T-helper 1 cell treated with Interleukin-12 subunit alpha and Interleukin-12 subunit beta and Interleukin-4 antibody, amounts not matched to agents 30 μg/mL and 1 μg/mL, for 36 hours (primary cell): ENCODE measurements around the gene CPA4.

ENCODE experiments used
- H3K27ac Mint-ChIP-seq: one replicate; pipeline ENCODE4 v1.8.0; 2021; ENCODE audit warnings: mild to moderate bottlenecking, mixed read lengths
- H3K27me3 Mint-ChIP-seq: one replicate; pipeline ENCODE4 v1.8.0; 2021; ENCODE audit warnings: low read depth, mixed read lengths
- H3K36me3 Mint-ChIP-seq: one replicate; pipeline ENCODE4 v1.8.0; 2021; ENCODE audit warnings: low read depth, mixed read lengths
- H3K4me1 Mint-ChIP-seq: one replicate; pipeline ENCODE4 v1.8.0; 2021; ENCODE audit warnings: low read depth, mixed read lengths
- H3K4me3 Mint-ChIP-seq: one replicate; pipeline ENCODE4 v1.8.0; 2021; ENCODE audit warnings: mild to moderate bottlenecking, moderate library complexity, mixed read lengths
- H3K9me3 Mint-ChIP-seq: one replicate; pipeline ENCODE4 v1.8.0; 2021; ENCODE audit warnings: mixed read lengths

Gene CPA4

DNA sequence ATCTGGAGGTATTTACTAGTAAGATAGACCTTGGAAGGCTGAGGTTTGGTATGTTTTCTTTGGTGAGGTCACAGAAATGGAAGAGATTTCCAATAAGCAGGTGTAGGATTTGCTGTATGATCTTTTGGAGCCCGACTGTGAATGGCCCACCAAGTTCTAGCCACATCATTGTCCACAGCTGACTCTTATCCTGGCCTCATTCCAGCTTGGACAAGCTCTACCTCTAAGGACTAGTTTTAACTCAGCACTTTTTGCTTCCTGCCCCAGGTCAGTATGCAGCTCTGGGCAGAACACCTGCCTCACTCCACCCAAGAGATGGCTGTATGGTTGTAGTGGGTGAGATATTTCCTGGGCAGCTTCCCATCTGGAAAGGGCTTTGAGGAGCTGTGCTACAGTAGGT, 6.1 kb upstream of the CPA4 start:
- no peaks in the 10 kb centered on the region for H3K36me3 Mint-ChIP-seq
- no peak overlapping the region for H3K4me3 Mint-ChIP-seq
- H3K27ac Mint-ChIP-seq: no peak overlapping the region
- H3K27me3 Mint-ChIP-seq: no peaks in the 10 kb centered on the region
- H3K4me1 Mint-ChIP-seq: no peaks in the 10 kb centered on the region
- peaks cover 9% of the 10 kb centered on the region for H3K9me3 Mint-ChIP-seq

DNA sequence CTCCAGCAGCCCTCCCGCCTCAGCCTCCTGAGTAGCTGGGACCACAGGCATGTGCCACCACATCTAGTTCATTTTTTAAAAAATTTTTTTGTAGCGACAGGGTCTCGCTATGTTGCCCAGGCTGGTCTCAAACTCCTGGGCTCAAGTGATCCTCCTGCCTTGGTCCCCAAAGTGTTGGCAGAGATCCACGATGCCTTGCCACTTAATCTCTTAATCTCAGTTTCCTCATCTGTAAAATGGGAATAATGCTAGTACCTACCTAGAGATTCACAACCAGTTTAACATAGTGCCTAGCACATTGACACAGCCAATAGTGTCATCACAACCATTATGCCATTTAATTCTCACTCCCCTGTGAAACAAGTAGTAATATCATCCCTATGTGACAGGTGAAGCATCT, 4.8 kb upstream of the CPA4 start:
- H3K36me3 Mint-ChIP-seq: no peaks in the 10 kb centered on the region
- H3K4me3 Mint-ChIP-seq: no peak overlapping the region
- no peaks in the 10 kb centered on the region for H3K4me1 Mint-ChIP-seq
- no peaks in the 10 kb centered on the region for H3K27me3 Mint-ChIP-seq
- H3K9me3 Mint-ChIP-seq: peaks cover 9% of the 10 kb centered on the region
- no peak overlapping the region for H3K27ac Mint-ChIP-seq

DNA sequence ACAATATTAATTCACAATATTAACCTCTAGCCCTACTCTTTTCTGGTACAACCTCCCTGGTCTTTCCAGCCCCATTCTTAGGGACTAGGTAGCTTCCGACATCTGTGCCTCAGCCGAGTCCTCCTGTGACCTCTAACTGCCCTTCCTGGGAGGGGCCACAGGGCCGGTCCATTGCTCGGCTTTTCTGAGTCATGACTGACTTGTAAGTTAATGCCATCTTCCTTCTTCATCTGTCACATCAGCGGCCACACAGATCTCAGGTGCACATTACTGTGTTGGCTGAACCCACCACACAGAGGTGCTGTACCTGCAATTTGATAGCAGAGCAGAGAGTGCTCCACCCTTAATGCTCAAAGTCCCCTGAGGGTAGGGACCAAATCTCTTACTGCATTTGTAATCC, 4.1 kb upstream of the CPA4 start:
- peaks cover 7% of the 10 kb centered on the region for H3K9me3 Mint-ChIP-seq
- H3K36me3 Mint-ChIP-seq: no peaks in the 10 kb centered on the region
- H3K4me3 Mint-ChIP-seq: no peak overlapping the region
- no peaks in the 10 kb centered on the region for H3K27me3 Mint-ChIP-seq
- no peaks in the 10 kb centered on the region for H3K4me1 Mint-ChIP-seq
- no peak overlapping the region for H3K27ac Mint-ChIP-seq

DNA sequence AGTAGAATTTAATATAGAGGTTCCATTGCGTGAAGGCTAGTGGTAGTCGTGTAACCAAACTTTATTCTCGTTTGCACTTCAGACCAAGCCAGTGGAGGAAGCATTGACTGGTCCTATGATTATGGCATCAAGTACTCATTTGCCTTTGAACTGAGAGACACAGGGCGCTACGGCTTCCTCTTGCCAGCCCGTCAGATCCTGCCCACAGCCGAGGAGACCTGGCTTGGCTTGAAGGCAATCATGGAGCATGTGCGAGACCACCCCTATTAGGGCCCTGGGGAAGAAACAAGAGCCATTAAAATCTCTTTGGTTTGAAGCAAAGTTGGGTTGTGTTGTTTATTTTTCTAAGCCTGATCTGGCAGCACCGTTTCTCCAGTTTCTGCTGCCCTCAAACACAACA, 3.5 kb upstream of the CPA4 start:
- Mint-ChIP-seq H3K27me3 (no peaks in the 10 kb centered on the region), H3K27ac (no peak overlapping the region), H3K4me3 (no peak overlapping the region), H3K4me1 (no peaks in the 10 kb centered on the region), H3K36me3 (no peaks in the 10 kb centered on the region), H3K9me3 (peaks cover 13% of the 10 kb centered on the region)

DNA sequence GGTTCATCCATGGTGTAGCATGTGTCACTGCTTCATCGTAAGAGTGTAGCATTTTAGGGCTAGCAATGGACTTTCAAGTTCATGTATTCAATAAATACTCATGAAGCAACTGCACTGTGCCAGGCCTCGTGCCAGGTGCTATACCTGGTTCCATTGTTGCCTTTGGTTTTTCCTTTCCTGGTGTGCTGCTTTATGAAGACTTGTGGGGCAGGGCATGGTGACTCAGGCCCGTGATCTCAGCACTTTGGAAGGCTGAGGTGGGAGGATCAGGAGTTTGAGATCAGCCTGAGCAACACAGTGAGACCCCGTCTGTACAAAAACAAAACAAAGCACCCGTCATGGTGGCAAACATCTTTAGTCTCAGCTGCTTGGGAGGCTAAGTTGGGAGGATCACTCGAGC, 2.2 kb upstream of the CPA4 start:
- Mint-ChIP-seq H3K27ac (no peak overlapping the region), H3K27me3 (no peaks in the 10 kb centered on the region), H3K4me3 (no peak overlapping the region), H3K36me3 (no peaks in the 10 kb centered on the region), H3K4me1 (no peaks in the 10 kb centered on the region), H3K9me3 (peaks cover 13% of the 10 kb centered on the region)

DNA sequence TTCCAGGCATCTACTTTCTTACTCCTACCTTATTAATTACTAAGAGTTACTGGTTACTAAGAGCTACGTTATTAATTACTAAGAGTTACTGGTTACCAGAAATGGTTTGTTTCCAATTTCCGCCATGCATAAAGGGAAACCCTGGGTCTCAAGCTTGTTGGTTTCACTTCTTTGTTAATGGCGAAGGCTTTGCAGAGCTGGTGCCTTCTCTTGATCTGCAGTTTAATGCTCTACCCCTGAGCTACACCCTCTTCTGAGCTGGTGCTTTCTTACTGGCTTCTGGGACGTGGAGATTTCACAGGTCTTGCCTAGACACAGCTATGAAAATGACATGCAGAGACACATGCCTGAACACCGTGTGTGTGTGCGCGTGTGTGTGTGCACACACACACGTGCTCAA, 560 bp downstream of the CPA4 start:
- Mint-ChIP-seq H3K4me1 (no peaks in the 10 kb centered on the region), H3K36me3 (no peaks in the 10 kb centered on the region), H3K9me3 (peaks cover 17% of the 10 kb centered on the region)

DNA sequence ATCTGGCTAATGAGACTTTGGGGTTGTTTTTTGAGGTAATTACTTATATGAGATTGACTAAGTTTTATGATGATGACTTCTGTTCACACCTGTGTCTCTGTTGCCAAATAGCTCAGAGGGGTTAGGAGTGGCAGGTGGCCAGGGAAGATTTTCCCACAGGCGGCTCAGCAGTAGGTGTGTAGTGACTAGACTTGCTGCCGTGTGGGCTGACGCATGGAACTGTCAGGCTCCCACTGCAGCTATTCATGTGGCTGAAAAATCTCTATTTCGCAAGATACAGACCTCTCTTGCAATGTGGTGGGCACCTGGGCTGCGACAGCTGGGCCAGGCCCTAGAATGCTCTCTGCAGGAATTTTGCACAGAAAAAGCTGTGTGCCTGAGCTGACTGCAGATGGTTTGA, 1.4 kb downstream of the CPA4 start:
- H3K27ac Mint-ChIP-seq: no peak overlapping the region
- no peaks in the 10 kb centered on the region for H3K4me1 Mint-ChIP-seq
- H3K9me3 Mint-ChIP-seq: peaks cover 17% of the 10 kb centered on the region
- H3K36me3 Mint-ChIP-seq: no peaks in the 10 kb centered on the region
- H3K27me3 Mint-ChIP-seq: no peaks in the 10 kb centered on the region
- no peak overlapping the region for H3K4me3 Mint-ChIP-seq

More for the DNA sequence above, 560 bp downstream of the CPA4 start:
- Mint-ChIP-seq H3K27ac (no peak overlapping the region), H3K4me3 (no peak overlapping the region), H3K27me3 (no peaks in the 10 kb centered on the region)

DNA sequence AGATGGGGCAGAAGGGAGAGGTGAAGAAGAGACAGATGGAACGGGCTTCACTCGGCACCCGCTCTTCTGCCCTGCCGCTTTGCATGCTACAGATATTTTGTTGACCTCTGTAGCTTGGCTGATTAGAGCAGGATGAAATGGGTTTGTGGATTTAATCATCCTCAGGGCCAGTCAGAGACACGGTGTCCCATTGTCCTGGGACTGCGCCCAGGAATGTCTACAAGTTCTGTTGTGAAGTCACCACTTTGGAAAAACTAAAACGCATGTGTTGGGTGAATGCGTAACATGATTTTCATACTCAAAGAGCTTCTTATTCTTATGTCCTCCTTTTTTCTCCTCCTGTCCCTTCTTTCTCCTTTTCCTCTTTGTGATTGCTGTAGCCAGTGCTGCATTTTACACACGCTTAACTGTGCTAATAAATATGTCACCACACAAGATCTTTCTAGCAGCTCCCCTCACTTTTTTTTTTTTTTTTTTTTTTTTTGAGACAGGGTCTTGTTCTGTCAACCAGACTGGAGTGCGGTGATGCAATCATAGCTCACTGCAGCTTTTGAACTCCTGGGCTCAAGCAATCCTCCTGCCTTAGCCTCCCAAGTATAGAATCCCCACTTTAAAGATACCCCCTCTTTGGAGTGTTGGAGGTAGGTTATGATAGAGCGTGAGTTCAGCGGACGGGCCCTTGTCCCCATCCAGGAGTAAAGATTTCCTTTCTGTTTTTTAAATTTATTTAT, 3.4 kb downstream of the CPA4 start:
- Mint-ChIP-seq H3K4me3 (no peak overlapping the region), H3K27me3 (no peaks in the 10 kb centered on the region), H3K27ac (no peak overlapping the region), H3K36me3 (no peaks in the 10 kb centered on the region), H3K4me1 (no peaks in the 10 kb centered on the region), H3K9me3 (peaks cover 17% of the 10 kb centered on the region)

DNA sequence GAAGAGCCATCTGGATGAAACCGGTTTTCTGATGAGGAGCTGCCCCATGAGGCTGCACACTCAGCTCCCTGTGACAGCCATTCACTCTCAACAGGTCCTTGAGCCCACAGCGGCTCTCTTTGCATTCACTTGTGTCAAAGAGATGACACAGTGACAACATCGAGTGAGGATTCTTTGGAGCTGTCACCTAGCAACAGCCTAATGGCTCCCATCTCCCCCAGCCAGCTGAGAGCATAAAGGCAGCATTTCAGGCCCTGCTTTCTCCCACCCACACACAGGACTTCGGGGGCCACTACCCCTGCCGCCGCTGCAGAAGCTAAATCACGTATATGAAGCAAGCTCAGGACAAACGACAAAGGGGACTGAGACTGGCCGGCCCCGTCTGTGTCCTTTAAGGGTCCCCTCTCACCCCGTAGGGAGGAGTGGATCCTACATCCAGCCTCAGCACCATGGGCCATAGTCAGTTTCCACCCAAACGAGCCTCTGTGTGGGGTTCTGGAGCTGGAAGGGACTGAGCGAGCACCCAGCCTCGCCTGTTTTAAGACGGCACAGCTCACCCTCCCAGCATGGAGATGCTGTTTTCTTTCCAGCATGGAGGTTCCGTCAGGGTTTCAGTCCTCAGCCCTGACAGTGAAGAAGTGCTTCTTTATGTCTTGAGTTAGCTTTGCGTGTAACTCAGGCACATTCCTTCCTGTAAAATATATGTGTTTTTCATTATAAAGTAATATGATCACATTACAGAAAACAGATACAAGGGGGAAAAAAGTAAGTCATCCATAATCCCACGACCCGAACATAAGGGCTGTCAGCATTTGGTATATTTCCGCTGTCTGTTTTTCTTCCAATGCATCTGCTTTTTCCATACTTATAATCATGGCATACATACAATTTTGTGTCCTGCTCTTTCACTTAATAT, 4.9 kb downstream of the CPA4 start:
- no peaks in the 10 kb centered on the region for H3K4me1 Mint-ChIP-seq
- no peaks in the 10 kb centered on the region for H3K36me3 Mint-ChIP-seq
- no peak overlapping the region for H3K4me3 Mint-ChIP-seq
- no peak overlapping the region for H3K27ac Mint-ChIP-seq
- no peaks in the 10 kb centered on the region for H3K27me3 Mint-ChIP-seq
- peaks cover 12% of the 10 kb centered on the region for H3K9me3 Mint-ChIP-seq

DNA sequence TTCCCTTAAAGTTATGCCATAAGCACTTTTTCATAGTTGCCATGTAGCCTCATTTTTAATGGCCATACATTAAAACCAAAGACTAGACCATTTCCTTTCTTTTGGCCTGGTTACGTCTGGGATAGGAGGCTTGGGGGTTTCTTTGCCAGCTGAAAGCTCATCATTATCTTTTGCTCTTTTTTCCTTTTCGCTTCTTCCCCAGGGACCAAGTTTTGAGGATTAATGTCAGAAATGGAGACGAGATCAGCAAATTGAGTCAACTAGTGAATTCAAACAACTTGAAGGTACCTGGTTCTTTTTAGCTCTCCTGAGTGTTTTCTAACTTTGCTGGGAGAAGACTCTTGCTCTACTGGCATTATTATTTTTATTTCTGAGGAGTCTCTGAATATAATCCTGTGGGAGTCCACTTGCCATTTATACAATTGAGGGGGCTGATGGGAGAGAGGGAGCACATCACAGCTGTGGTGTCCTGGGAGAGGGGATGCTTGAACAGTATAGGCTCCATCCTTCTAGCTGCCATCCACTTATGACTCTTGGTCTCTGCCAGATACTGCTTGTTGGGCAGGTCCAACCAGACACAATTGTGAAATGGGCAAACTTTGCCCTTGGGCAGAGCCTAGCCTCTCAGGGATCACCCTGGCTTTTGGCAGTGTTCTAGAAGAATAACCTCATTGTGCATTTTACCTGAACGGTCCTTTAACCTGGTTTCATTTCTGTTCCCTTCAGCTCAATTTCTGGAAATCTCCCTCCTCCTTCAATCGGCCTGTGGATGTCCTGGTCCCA, 5.8 kb downstream of the CPA4 start:
- H3K27me3 Mint-ChIP-seq: no peaks in the 10 kb centered on the region
- H3K9me3 Mint-ChIP-seq: peaks cover 11% of the 10 kb centered on the region
- no peaks in the 10 kb centered on the region for H3K36me3 Mint-ChIP-seq
- no peak overlapping the region for H3K27ac Mint-ChIP-seq
- H3K4me3 Mint-ChIP-seq: no peak overlapping the region
- no peaks in the 10 kb centered on the region for H3K4me1 Mint-ChIP-seq

DNA sequence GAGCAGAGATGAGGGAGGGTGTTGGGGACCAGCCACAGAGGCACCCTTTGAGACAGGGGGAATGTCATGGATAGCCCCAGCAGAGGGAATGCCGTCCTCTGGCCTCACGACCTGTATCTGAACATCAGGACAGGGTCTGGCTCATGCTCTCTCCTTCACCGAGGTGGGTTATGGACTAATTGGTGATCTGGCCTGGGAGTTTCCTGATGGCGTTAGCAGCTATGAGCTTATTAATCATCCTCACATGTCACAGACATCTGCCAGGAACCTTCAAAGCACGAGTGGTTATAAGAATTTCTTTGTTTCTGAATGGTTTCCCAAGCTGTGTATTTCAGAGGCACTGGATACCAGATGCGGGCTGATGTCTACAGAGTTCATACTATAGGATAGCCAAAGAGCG, 6.9 kb downstream of the CPA4 start:
- Mint-ChIP-seq H3K27me3 (no peaks in the 10 kb centered on the region), H3K4me1 (no peaks in the 10 kb centered on the region), H3K36me3 (no peaks in the 10 kb centered on the region), H3K4me3 (no peak overlapping the region), H3K27ac (no peak overlapping the region), H3K9me3 (peaks cover 4% of the 10 kb centered on the region)

DNA sequence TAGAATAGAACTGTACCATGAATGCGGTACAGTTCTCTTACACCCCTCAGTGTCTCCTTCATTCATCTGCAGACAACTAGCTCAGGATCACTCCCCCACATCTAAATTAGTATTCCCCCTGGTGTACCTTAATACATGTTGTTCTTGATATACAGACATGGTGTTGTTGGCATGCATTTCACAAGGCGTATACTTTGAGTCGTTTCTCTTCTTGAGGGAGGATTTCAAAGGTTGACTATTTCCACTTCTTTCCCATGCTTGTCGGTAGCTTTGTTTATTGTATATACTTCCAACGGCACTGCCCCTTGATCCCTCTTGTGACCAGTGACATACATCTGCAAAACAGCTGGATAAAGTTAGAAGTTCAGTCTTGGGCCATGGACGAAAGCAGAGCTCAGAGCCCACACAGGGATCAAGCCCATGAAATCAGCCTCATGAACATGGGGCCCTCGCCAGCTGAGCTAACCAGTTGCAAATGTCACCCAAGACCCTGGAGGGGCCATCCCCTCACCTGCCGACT, 8.6 kb downstream of the CPA4 start:
- peaks cover under 1% of the 10 kb centered on the region for H3K9me3 Mint-ChIP-seq
- H3K4me3 Mint-ChIP-seq: no peak overlapping the region
- no peaks in the 10 kb centered on the region for H3K27me3 Mint-ChIP-seq
- H3K36me3 Mint-ChIP-seq: no peaks in the 10 kb centered on the region
- no peak overlapping the region for H3K27ac Mint-ChIP-seq
- no peaks in the 10 kb centered on the region for H3K4me1 Mint-ChIP-seq

DNA sequence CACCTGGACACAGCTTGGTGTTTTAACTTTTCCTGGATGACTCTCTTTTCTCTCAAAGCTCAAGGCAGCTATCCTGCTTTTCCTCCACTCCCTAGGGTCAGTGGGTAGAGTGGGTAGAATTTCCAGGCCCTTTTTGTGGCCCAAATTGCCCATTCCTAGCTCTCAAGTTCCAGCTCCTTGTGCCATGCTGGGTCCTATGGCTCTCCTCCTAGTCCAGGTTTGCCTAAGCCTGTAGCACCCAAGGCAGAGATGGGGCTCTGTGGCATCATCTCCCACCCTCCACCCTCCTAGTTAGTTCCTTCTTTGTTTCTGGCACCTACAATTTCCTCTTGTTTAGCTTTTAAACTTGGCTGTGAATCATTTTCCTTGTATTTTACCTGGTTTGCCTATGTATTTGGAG, 9.7 kb downstream of the CPA4 start:
- H3K4me3 Mint-ChIP-seq: no peak overlapping the region
- no peaks in the 10 kb centered on the region for H3K9me3 Mint-ChIP-seq
- H3K27me3 Mint-ChIP-seq: no peaks in the 10 kb centered on the region
- no peaks in the 10 kb centered on the region for H3K36me3 Mint-ChIP-seq
- no peaks in the 10 kb centered on the region for H3K4me1 Mint-ChIP-seq
- no peak overlapping the region for H3K27ac Mint-ChIP-seq

DNA sequence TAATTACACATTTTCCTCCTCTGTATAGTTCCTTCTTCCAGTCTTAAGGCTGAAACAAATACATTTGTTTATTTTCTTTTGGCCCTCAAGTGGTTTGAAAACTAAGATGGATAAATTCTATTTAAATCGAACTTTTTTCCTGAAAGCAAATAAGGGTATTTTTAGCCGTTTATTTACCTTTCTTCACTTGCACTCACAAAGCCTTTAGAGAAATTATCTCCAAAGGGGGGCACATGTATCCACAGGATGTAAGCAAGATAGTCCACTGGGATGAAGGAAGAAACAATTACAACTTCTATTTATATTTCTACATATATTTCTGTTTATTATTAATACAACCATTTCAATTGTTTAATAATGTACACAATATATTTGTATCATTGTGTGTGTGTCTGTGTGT, 10.2 kb downstream of the CPA4 start:
- H3K27me3 Mint-ChIP-seq: no peaks in the 10 kb centered on the region
- no peaks in the 10 kb centered on the region for H3K4me1 Mint-ChIP-seq
- H3K4me3 Mint-ChIP-seq: no peak overlapping the region
- H3K9me3 Mint-ChIP-seq: no peaks in the 10 kb centered on the region
- no peak overlapping the region for H3K27ac Mint-ChIP-seq
- H3K36me3 Mint-ChIP-seq: no peaks in the 10 kb centered on the region
